PC-3 (cell line): ENCODE data around the gene ADD1. TPM values are rescaled to one million over a fixed set of nuclear protein-coding genes. Genes with fewer than 3 reads are reported as not detected.

Experiments
- ATAC-seq: fragments of 200-7000 bp; cut with Tn5 transposase; 2 replicates; pipeline ENCODE4 v1.9.1; 2020; ENCODE audit warnings: mild to moderate bottlenecking, moderate library complexity
- BruUV-seq: library from RNA; stranded (reverse); fragments of 400-500 nt; replicated peaks from 2 replicates; lab custom pipeline; 2021; lab: Mats Ljungman, UMichigan
- CTCF ChIA-PET: fragments of 300-600 bp; sonication (Branson Sonifier 250); formaldehyde crosslinking; loops from one replicate; lab custom pipeline; 2022; ENCODE audit warnings: antibody characterized with exemption; lab: Charles Lee
- POLR2A ChIA-PET: fragments of 300-600 bp; sonication (Branson Sonifier 250); formaldehyde crosslinking; loops from one replicate; lab custom pipeline; 2022; ENCODE audit warnings: antibody characterized with exemption; ENCODE audit not compliant: unreplicated experiment; lab: Charles Lee
- DNase-seq: peaks from one replicate; pipeline ENCODE4 v3.0.0-alpha.2; 2015
- H2AFZ ChIP-seq: fragments of 300-600 bp; sonication (generic); 2 replicates; pipeline ENCODE4 v1.6.0; 2016; ENCODE audit warnings: antibody characterized with exemption, low read length
- H3F3A ChIP-seq: fragments of 300-600 bp; sonication (generic); one replicate; pipeline ENCODE4 v1.6.0; 2017; ENCODE audit warnings: antibody characterized with exemption, low read length, control low read depth, mild to moderate bottlenecking; ENCODE audit not compliant: unreplicated experiment
- H3K27ac ChIP-seq: fragments of 300-600 bp; sonication (generic); 2 replicates; pipeline ENCODE4 v1.5.1; 2016; ENCODE audit warnings: mild to moderate bottlenecking, low read length
- H3K27me3 ChIP-seq: fragments of 300-600 bp; sonication (generic); 2 replicates; pipeline ENCODE4 v1.6.1; 2016; ENCODE audit warnings: low read length, mixed read lengths
- H3K36me3 ChIP-seq: fragments of 300-600 bp; sonication (generic); 2 replicates; pipeline ENCODE4 v1.6.1; 2016; ENCODE audit warnings: low read depth, mixed run types, low read length, mixed read lengths
- H3K4me1 ChIP-seq: fragments of 300-600 bp; sonication (generic); 2 replicates; pipeline ENCODE4 v1.5.1; 2016; ENCODE audit warnings: low read length; ENCODE audit not compliant: insufficient read depth
- H3K4me2 ChIP-seq: fragments of 300-600 bp; sonication (generic); 2 replicates; pipeline ENCODE4 v1.6.0; 2016; ENCODE audit warnings: low read length
- H3K4me3 ChIP-seq: fragments of 300-600 bp; sonication (generic); 2 replicates; pipeline ENCODE4 v1.5.1; 2016; ENCODE audit warnings: mild to moderate bottlenecking, low read length, mixed read lengths
- H3K79me2 ChIP-seq: fragments of 300-600 bp; sonication (generic); 2 replicates; pipeline ENCODE4 v1.6.1; 2017; ENCODE audit warnings: low read length, mixed read lengths
- H3K9ac ChIP-seq: fragments of 300-600 bp; sonication (generic); 2 replicates; pipeline ENCODE4 v1.6.0; 2016; ENCODE audit warnings: mild to moderate bottlenecking, low read length
- H3K9me2 ChIP-seq: fragments of 300-600 bp; sonication (generic); replicated peaks from 2 replicates; pipeline ENCODE4 v1.6.1; 2016; ENCODE audit warnings: mixed run types, low read length, mixed read lengths
- H3K9me3 ChIP-seq: fragments of 300-600 bp; sonication (generic); 2 replicates; pipeline ENCODE4 v1.6.1; 2016; ENCODE audit warnings: low read length, mixed read lengths
- H4K20me1 ChIP-seq: fragments of 300-600 bp; sonication (generic); 2 replicates; pipeline ENCODE4 v1.6.1; 2016; ENCODE audit warnings: low read length, mixed read lengths
- CTCF ChIP-seq: fragments of 300-600 bp; sonication (generic); conservative IDR thresholded peaks from 2 replicates; pipeline ENCODE4 v1.5.1; 2017; ENCODE audit warnings: antibody characterized with exemption, low read depth, mild to moderate bottlenecking, low read length
- EZH2 ChIP-seq: fragments of 300-600 bp; sonication (generic); IDR thresholded peaks from one replicate; pipeline ENCODE4 v1.6.1; 2017; ENCODE audit warnings: antibody characterized with exemption, mild to moderate bottlenecking, low read length; ENCODE audit not compliant: unreplicated experiment
- EZH2phosphoT487 ChIP-seq: fragments of 300-600 bp; sonication (generic); IDR thresholded peaks from 2 replicates; pipeline ENCODE4 v1.6.1; 2018; ENCODE audit warnings: mild to moderate bottlenecking, antibody characterized with exemption, low read length, borderline replicate concordance
- intact Hi-C: fragments of 100-400 bp; cut with micrococcal nuclease; formaldehyde crosslinking; loops from 2 replicates; pipeline ENCODE4 v1.9.0; 2023
- total RNA-seq: library from RNA; depleted of rRNA; stranded (reverse); fragments of >200 nt; gene quantifications from 2 replicates; pipeline ENCODE4 v1.2.3, GENCODE V29; 2014

Gene ADD1
- total RNA-seq, 1 experiment from 2014 or later: 118 TPM

- Histone ChIP-seq H3K4me2 (no peak overlapping the region), H3K36me3 (no peaks in the 10 kb centered on the region), H3K9me2 (no peaks in the 10 kb centered on the region), H3K27me3 (no peaks in the 10 kb centered on the region), H3K27ac (no peak overlapping the region), H2AFZ (no peak overlapping the region), H3K9me3 (no peaks in the 10 kb centered on the region), H3K79me2 (peaks cover 13% of the 10 kb centered on the region; the same call in 1 of the 2 replicates), H3F3A (no peaks in the 10 kb centered on the region), H3K9ac (no peak overlapping the region), H4K20me1 (no peaks in the 10 kb centered on the region), H3K4me3 (no peak overlapping the region), H3K4me1 (peaks cover 2% of the 10 kb centered on the region; the same call in 1 of the 2 replicates)
- CTCF ChIA-PET: no interaction called here
- DNase-seq (no peak), ATAC-seq (no peak)
- TF ChIP-seq CTCF (no peak), EZH2 (no peak), EZH2phosphoT487 (no peak)
- POLR2A ChIA-PET: no interaction called here
- no TSS peak for BruUV-seq
- intact Hi-C loops: no loop called here
These were observed 21.0 kb upstream of the ADD1 start for GRCh38 chr4:2822461-2823300.

GRCh38 chr4:2823301-2823670 is 20.4 kb upstream of the ADD1 start:
- ChIA-PET POLR2A (no interaction called here), CTCF (no interaction called here)
- H3K4me3 ChIP-seq: no peak overlapping the region
- no peak overlapping the region for H3K4me2 ChIP-seq
- H3K36me3 ChIP-seq: no peaks in the 10 kb centered on the region
- H3K27ac ChIP-seq: no peak overlapping the region
- intact Hi-C loops: no loop called here
- H3K4me1 ChIP-seq: no peaks in the 10 kb centered on the region
- H3K27me3 ChIP-seq: no peaks in the 10 kb centered on the region
- TF ChIP-seq EZH2phosphoT487 (no peak), CTCF (no peak), EZH2 (no peak)
- H3K9ac ChIP-seq: no peak overlapping the region
- H4K20me1 ChIP-seq: no peaks in the 10 kb centered on the region
- ATAC-seq (no peak), DNase-seq (no peak)
- no peaks in the 10 kb centered on the region for H3F3A ChIP-seq
- peaks cover 13% of the 10 kb centered on the region; the same call in 1 of the 2 replicates for H3K79me2 ChIP-seq
- H3K9me3 ChIP-seq: no peaks in the 10 kb centered on the region
- H2AFZ ChIP-seq: no peak overlapping the region
- no TSS peak for BruUV-seq
- no peaks in the 10 kb centered on the region for H3K9me2 ChIP-seq

GRCh38 chr4:2823671-2824328 is 19.8 kb upstream of the ADD1 start:
- Histone ChIP-seq H2AFZ (no peak overlapping the region), H3K9me3 (no peaks in the 10 kb centered on the region), H3K36me3 (no peaks in the 10 kb centered on the region), H3K27me3 (no peaks in the 10 kb centered on the region), H3K27ac (no peak overlapping the region), H3K79me2 (peaks cover 9% of the 10 kb centered on the region; the same call in 1 of the 2 replicates), H3K4me2 (no peak overlapping the region), H3K9me2 (no peaks in the 10 kb centered on the region), H3F3A (no peaks in the 10 kb centered on the region), H4K20me1 (no peaks in the 10 kb centered on the region), H3K4me1 (no peaks in the 10 kb centered on the region), H3K4me3 (no peak overlapping the region), H3K9ac (no peak overlapping the region)
- DNase-seq: no peak
- POLR2A ChIA-PET: no interaction called here
- no peak for ATAC-seq
- intact Hi-C loops: no loop called here
- CTCF ChIA-PET: no interaction called here
- TF ChIP-seq CTCF: no peak
- TF ChIP-seq EZH2phosphoT487: no peak
- TF ChIP-seq EZH2: no peak
- BruUV-seq: no TSS peak
